GM18508 (cell line): ENCODE measurements around the gene CNTN4.

Experiments
- ATAC-seq: cut with Tn5 transposase; IDR thresholded peaks from one replicate; pipeline ENCODE4 v1.9.1; 2021; ENCODE audit warnings: moderate number of reproducible peaks; ENCODE audit not compliant: insufficient read depth, unreplicated experiment

CNTN4 gene

GRCh38 chr3:2837239-2837638 lies 738.6 kb downstream of the CNTN4 start:
- no peak for ATAC-seq

DNA sequence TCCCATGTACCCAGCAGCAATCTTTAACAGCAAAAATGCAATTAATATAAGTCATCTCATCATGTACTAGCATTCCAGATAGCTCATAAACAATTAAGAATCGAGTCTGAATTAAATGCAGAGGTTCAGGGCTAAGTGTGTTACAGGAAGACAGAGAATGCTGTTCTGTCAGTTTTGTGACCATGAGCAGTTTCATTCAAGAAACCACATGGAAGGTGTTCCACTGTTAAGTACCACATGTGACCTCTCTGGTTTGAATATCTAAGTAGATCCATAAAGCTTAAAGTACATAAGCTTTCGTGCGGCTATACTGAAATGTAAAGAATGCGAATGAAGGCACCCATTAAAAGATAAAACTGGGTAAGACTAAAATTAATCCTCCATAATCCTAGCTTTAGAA lies 739.2 kb downstream of the CNTN4 start:
- no peak for ATAC-seq

DNA sequence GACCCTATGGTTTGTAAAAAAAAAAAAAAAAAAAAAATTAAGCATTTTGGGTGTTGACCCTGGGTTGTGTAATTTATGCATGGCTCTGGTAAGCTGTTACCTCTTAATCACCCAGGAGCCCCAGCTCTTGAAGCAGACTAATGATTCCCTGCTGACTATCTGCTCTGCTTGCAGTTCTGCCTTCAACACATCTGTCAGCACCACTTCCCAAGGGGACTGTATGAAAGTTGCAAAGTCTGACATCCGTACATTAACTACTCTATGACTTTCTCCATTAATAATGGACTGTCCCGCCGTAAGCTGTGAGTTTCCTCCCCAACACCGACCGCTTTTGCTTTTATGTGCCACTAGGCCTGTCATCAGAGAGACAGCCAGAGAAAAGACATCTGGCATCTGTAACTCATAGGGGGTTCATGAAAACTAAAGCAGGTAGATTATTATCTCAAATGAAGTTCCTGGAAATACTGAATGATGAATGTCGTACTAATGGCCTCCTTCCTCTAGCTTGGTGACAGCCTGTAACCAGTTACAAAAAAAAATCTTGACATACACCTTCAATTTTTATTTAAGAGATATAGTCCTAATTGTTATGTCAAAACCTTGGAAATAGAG lies 740.0 kb downstream of the CNTN4 start:
- no peak for ATAC-seq

- no peak for ATAC-seq
These were observed 741.2 kb downstream of the CNTN4 start for GRCh38 chr3:2839876-2840275.

DNA sequence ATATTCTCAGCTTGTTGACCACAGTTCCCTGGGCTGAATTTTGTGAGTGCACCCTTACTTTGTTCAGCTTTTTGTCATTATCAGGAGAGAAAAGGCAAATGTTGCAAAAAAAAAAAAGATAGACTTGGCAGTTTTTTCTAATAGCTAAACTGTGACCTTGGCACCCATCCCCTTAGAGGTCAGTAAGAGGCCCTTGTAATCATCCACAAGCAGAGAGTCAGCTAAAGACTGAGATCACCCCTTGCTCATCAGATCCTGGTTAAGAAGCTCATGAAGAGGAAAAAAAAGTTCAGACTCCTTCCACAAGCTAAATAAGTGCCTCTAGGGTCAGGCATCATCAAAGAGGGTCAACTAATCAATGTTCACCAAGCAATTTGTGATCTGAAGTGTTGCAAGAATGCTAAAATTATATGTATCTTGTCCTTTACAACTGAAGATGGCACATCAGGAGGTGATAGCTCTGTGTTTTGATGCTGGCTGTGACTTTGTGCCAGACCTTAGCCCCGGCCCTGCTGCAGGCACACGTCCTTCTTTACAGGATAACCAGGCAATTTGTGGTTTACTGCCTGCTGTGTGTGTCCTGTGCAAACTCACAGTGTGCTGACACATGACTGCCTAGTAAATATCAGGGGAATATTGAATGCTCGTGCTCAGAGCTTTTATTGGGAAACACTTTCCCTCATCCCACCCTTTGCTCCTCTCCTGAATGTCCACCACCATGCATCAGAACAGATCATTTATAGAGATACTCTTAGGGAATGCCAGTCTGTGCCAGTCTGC lies 748.6 kb downstream of the CNTN4 start:
- no peak for ATAC-seq

DNA sequence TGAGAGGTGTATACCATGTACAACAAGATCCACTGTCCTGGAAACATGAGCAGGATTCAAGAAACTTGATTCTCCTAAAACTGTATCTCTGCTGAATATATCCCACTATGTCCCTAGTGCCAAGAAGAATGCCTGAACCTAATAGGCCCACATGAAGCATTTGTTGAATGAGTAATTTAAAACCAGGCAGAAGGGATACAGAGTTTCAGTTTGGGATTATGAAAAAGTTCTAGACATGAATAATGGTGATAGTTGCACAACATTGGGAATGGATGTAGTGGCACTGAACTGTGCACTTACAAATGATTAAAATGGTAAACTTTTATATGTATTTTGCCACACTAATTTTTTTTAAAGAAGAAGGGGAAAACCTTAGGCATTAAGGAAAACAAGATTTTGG lies 750.4 kb downstream of the CNTN4 start:
- ATAC-seq, result no peak

- ATAC-seq, result no peak
These were observed 752.0 kb downstream of the CNTN4 start for GRCh38 chr3:2850701-2851100.

GRCh38 chr3:2851361-2851760 lies 752.7 kb downstream of the CNTN4 start:
- no peak for ATAC-seq

- no peak for ATAC-seq
These were observed 753.2 kb downstream of the CNTN4 start for GRCh38 chr3:2851835-2852234.

DNA sequence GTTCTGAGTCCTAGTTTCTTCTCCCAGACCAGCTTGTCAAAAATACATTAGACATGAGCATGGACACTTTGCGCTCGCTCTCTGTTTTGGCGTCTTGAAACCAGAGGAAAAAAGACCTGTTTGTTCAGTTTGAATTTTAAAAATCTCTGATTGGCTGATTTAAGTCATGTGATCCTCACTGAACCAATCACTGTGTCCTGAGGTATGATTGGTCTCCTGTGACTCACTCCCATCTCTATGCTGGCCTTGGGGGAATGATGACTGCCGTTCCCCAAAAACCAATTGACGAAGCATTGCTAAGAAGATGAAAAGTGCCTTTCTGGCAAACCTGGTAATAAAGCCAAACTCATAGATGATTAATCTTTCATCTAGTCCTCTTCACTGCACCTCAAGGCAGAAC lies 755.0 kb downstream of the CNTN4 start:
- no peak for ATAC-seq

GRCh38 chr3:2856138-2857133 lies 757.8 kb downstream of the CNTN4 start:
- no peak for ATAC-seq

- ATAC-seq, result no peak
These were observed 762.0 kb downstream of the CNTN4 start for GRCh38 chr3:2860626-2861025.

- ATAC-seq, result no peak
These were observed 762.5 kb downstream of the CNTN4 start for GRCh38 chr3:2861120-2861519.

GRCh38 chr3:2861920-2862319 lies 763.3 kb downstream of the CNTN4 start:
- no peak for ATAC-seq

- no peak for ATAC-seq
These were observed 763.7 kb downstream of the CNTN4 start for GRCh38 chr3:2862366-2862765.

- ATAC-seq, result no peak
These were observed 764.5 kb downstream of the CNTN4 start for GRCh38 chr3:2863127-2863526.

DNA sequence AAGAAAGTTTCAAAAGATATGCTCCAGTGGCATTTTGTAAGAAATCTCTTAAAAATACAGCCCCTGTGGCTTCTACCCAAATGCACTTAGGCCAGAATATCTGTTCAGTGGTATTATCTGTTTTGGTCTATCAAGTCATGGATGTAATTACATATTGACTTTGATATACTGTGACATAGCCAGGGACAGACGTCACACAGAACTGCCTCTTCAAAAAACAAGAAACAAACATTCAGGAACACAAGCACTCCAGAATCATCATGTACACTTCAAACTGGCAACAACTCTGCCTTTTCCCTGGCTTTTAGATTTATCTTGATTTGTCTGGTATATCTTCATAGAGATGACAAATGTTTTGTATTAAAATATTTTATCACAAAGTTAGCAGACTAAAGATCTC lies 771.2 kb downstream of the CNTN4 start:
- no peak for ATAC-seq

GRCh38 chr3:2870724-2871333 lies 772.2 kb downstream of the CNTN4 start:
- ATAC-seq, result no peak

- ATAC-seq, result no peak
These were observed 774.2 kb downstream of the CNTN4 start for GRCh38 chr3:2872884-2873283.

DNA sequence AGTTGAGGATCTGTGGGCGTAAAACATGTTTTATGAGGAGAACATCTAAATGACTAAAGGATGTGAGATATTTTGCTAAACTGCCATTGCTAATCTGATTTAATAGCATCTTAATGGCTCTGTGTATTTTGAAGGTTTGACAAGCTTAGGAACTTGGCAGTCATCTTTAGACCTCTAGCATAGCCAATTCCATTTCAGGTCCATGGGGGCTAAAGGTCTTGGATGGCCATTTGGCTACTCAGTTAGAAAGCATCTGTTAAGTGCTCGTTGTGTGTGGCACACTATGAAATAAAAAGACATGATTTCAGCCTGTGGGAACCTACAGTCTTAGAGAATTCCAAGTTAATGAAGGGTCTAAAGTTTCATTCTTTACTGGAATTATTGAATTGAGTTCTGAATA lies 775.3 kb downstream of the CNTN4 start:
- ATAC-seq, result no peak

DNA sequence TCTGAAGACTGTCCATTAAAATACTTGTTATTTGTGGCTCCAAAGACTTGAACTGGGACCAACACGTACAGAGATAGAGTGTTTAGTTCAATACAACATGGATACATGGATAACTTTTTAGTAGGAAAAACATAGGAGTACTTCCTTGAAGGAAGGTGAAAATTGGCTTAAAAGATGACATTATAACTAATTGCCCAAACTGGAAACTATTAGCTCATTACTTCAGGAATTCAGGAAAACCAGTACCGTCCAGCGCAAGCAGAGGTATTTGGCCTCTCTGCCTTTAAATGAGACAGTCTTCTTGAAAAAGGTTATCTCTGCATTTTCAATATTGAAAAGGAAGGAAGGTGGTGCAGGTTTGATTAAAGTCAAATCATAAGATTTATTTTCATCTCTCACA lies 777.0 kb downstream of the CNTN4 start:
- no peak for ATAC-seq
